IMR-90 (cell line): ENCODE results near the gene EMID1. TPM values are rescaled to one million over a fixed set of nuclear protein-coding genes. Genes with fewer than 3 reads are reported as not detected.

Experiments
- ATAC-seq: fragments of 200-7000 bp; cut with Tn5 transposase; 2 replicates; pipeline ENCODE4 v1.9.1; 2020; ENCODE audit warnings: low read depth, mild to moderate bottlenecking, moderate library complexity
- BruUV-seq: library from RNA; stranded (reverse); fragments of 400-500 nt; replicated peaks from 2 replicates; lab custom pipeline; 2021; lab: Mats Ljungman, UMichigan
- CTCF ChIA-PET: fragments of 300-600 bp; formaldehyde crosslinking; extraction: SDS; loops from one replicate; lab custom pipeline; 2021; ENCODE audit warnings: antibody characterized with exemption; lab: Yijun Ruan, JAX
- POLR2A ChIA-PET: fragments of 300-600 bp; sonication (Branson Sonifier 250); formaldehyde crosslinking; loops from one replicate; lab custom pipeline; 2022; ENCODE audit warnings: antibody characterized with exemption; ENCODE audit not compliant: unreplicated experiment; lab: Charles Lee
- DNase-seq: peaks from one replicate; pipeline ENCODE4 v3.0.0; 2013
- H2AFZ ChIP-seq: replicated peaks from 2 replicates; pipeline ENCODE3; 2013; ENCODE audit warnings: low read length, mild to moderate bottlenecking; ENCODE audit not compliant: poor library complexity
- H2AK5ac ChIP-seq: 2 replicates; pipeline ENCODE4 v1.6.1; 2013; ENCODE audit warnings: low read depth, low read length, inconsistent platforms
- H2AK9ac ChIP-seq: replicated peaks from 2 replicates; pipeline ENCODE3; 2013; ENCODE audit warnings: mild to moderate bottlenecking, low read depth, low read length, moderate library complexity; ENCODE audit not compliant: poor library complexity
- H2BK120ac ChIP-seq: 2 replicates; pipeline ENCODE4 v1.6.1; 2013; ENCODE audit warnings: low read depth, low read length, inconsistent platforms
- H2BK15ac ChIP-seq: 3 replicates; pipeline ENCODE4 v1.6.1; 2013; ENCODE audit warnings: low read depth, low read length, inconsistent platforms
- H2BK20ac ChIP-seq: 2 replicates; pipeline ENCODE4 v1.6.1; 2013; ENCODE audit warnings: low read depth, mild to moderate bottlenecking, inconsistent platforms, low read length, moderate library complexity
- H2BK5ac ChIP-seq: 2 replicates; pipeline ENCODE4 v1.6.1; 2013; ENCODE audit warnings: mild to moderate bottlenecking, low read depth, low read length, inconsistent platforms; ENCODE audit not compliant: poor library complexity, severe bottlenecking
- H3K14ac ChIP-seq: replicated peaks from 2 replicates; pipeline ENCODE4 v1.6.1; 2013; ENCODE audit warnings: low read depth, low read length, inconsistent platforms
- H3K18ac ChIP-seq: 2 replicates; pipeline ENCODE4 v1.6.1; 2013; ENCODE audit warnings: low read depth, low read length, control low read depth
- H3K23ac ChIP-seq: 2 replicates; pipeline ENCODE4 v1.6.1; 2013; ENCODE audit warnings: low read depth, low read length, inconsistent platforms
- H3K27ac ChIP-seq: 2 replicates; pipeline ENCODE4 v1.5.1; 2013; ENCODE audit warnings: mild to moderate bottlenecking, control low read depth, low read length; ENCODE audit not compliant: insufficient read depth
- H3K27me3 ChIP-seq: 2 replicates; pipeline ENCODE4 v1.6.1; 2013; ENCODE audit warnings: low read length; ENCODE audit not compliant: control insufficient read depth, insufficient read depth
- H3K36me3 ChIP-seq: 2 replicates; pipeline ENCODE4 v1.6.1; 2013; ENCODE audit warnings: low read length, mixed read lengths; ENCODE audit not compliant: control insufficient read depth, insufficient read depth
- H3K4ac ChIP-seq: 2 replicates; pipeline ENCODE4 v1.6.1; 2013; ENCODE audit warnings: low read depth, low read length, inconsistent platforms
- H3K4me1 ChIP-seq: 2 replicates; pipeline ENCODE4 v1.6.1; 2013; ENCODE audit warnings: low read length, mixed read lengths; ENCODE audit not compliant: control insufficient read depth, insufficient read depth
- H3K4me2 ChIP-seq: 2 replicates; pipeline ENCODE4 v1.6.1; 2013; ENCODE audit warnings: low read depth, mild to moderate bottlenecking, control low read depth, low read length, moderate library complexity
- H3K4me3 ChIP-seq: 2 replicates; pipeline ENCODE4 v1.5.1; 2013; ENCODE audit warnings: low read depth, mild to moderate bottlenecking, control low read depth, low read length, moderate library complexity; ENCODE audit not compliant: insufficient read depth
- H3K56ac ChIP-seq: 2 replicates; pipeline ENCODE4 v1.6.1; 2013; ENCODE audit warnings: low read length, inconsistent platforms; ENCODE audit not compliant: insufficient read depth; ENCODE audit errors: extremely low read depth
- H3K79me1 ChIP-seq, 2 experiments: 2 replicates each; pipeline ENCODE4 v1.6.1; 2013; ENCODE audit warnings: low read length in 2 of 2, inconsistent platforms in 1 of 2, low read depth in 1 of 2
- H3K9ac ChIP-seq: 2 replicates; pipeline ENCODE4 v1.6.1; 2013; ENCODE audit warnings: low read depth, low read length, control low read depth
- H3K9me1 ChIP-seq: 2 replicates; pipeline ENCODE4 v1.6.1; 2013; ENCODE audit warnings: low read length, inconsistent platforms; ENCODE audit not compliant: insufficient read depth
- H3K9me3 ChIP-seq: 2 replicates; pipeline ENCODE4 v1.6.1; 2013; ENCODE audit warnings: low read length; ENCODE audit not compliant: control insufficient read depth, insufficient read depth
- H4K20me1 ChIP-seq: 2 replicates; pipeline ENCODE4 v1.6.1; 2013; ENCODE audit warnings: low read length, inconsistent platforms; ENCODE audit not compliant: insufficient read depth
- H4K5ac ChIP-seq: 2 replicates; pipeline ENCODE4 v1.6.1; 2013; ENCODE audit warnings: mild to moderate bottlenecking, low read depth, low read length, control low read depth
- H4K8ac ChIP-seq, 2 experiments: 2 replicates each; pipeline ENCODE4 v1.6.1; 2013; ENCODE audit warnings: low read depth in 2 of 2, low read length in 2 of 2, control low read depth in 1 of 2, inconsistent platforms in 1 of 2
- H4K91ac ChIP-seq: 2 replicates; pipeline ENCODE4 v1.6.1; 2013; ENCODE audit warnings: low read depth, low read length, inconsistent platforms; ENCODE audit not compliant: insufficient read depth
- BHLHE40 ChIP-seq: fragments of 150-350 bp; IDR thresholded peaks from 2 replicates; pipeline ENCODE4 v1.6.1; 2016; ENCODE audit warnings: mild to moderate bottlenecking, low read depth, low read length
- CEBPB ChIP-seq: IDR thresholded peaks from 2 replicates; pipeline ENCODE4 v1.6.1; 2012; ENCODE audit warnings: low read depth, low read length, improper control_type of control experiment
- CHD1 ChIP-seq: IDR thresholded peaks from 2 replicates; pipeline ENCODE4 v1.6.1; 2012; ENCODE audit warnings: low read depth, low read length, improper control_type of control experiment
- ELK1 ChIP-seq: fragments of 150-350 bp; IDR thresholded peaks from 2 replicates; pipeline ENCODE4 v1.6.1; 2016; ENCODE audit warnings: low read depth, mild to moderate bottlenecking, low read length, moderate library complexity, borderline replicate concordance
- FOS ChIP-seq: fragments of 150-350 bp; IDR thresholded peaks from 2 replicates; pipeline ENCODE4 v1.6.1; 2016; ENCODE audit warnings: low read depth, low read length
- MAFK ChIP-seq: IDR thresholded peaks from 2 replicates; pipeline ENCODE4 v1.6.1; 2012; ENCODE audit warnings: low read depth, low read length, improper control_type of control experiment
- MAZ ChIP-seq: IDR thresholded peaks from 2 replicates; pipeline ENCODE4 v1.6.1; 2012; ENCODE audit warnings: low read depth, mild to moderate bottlenecking, low read length, improper control_type of control experiment, moderate library complexity, borderline replicate concordance
- MXI1 ChIP-seq: IDR thresholded peaks from 2 replicates; pipeline ENCODE4 v1.6.1; 2012; ENCODE audit warnings: low read depth, mild to moderate bottlenecking, low read length, moderate library complexity, borderline replicate concordance
- NFE2L2 ChIP-seq: fragments of 150-350 bp; IDR thresholded peaks from 2 replicates; pipeline ENCODE4 v1.6.1; 2016; ENCODE audit warnings: low read depth, mild to moderate bottlenecking, low read length
- POLR2A ChIP-seq: IDR thresholded peaks from 2 replicates; pipeline ENCODE4 v1.6.1; 2012; ENCODE audit warnings: mild to moderate bottlenecking, low read depth, low read length
- RAD21 ChIP-seq: IDR thresholded peaks from 2 replicates; pipeline ENCODE4 v1.6.1; 2012; ENCODE audit warnings: low read length, improper control_type of control experiment
- RCOR1 ChIP-seq: IDR thresholded peaks from 2 replicates; pipeline ENCODE4 v1.6.1; 2012; ENCODE audit warnings: mild to moderate bottlenecking, low read length, improper control_type of control experiment; ENCODE audit not compliant: insufficient replicate concordance
- RFX5 ChIP-seq: IDR thresholded peaks from 2 replicates; pipeline ENCODE4 v1.8.0; 2012; ENCODE audit warnings: low read depth, mild to moderate bottlenecking, low read length, moderate library complexity
- SMC3 ChIP-seq: fragments of 150-350 bp; IDR thresholded peaks from 2 replicates; pipeline ENCODE4 v1.6.1; 2016; ENCODE audit warnings: low read depth, mild to moderate bottlenecking, antibody characterized with exemption, low read length, moderate library complexity
- USF2 ChIP-seq: fragments of 150-350 bp; IDR thresholded peaks from 2 replicates; pipeline ENCODE4 v1.6.1; 2017; ENCODE audit warnings: mild to moderate bottlenecking, antibody characterized with exemption, low read length, low read depth
- WGBS, 2 experiments: methylation state at CpG; one replicate each; pipeline versions ENCODE4 v1.1.5 to v1.1.7; 2013; ENCODE audit warnings: missing lambda C conversion rate in 2 of 2; ENCODE audit not compliant: insufficient read length in 1 of 2; ENCODE audit errors: extremely low coverage in 2 of 2; 5-methylcytosine and 5-hydroxymethylcytosine counted together
- dilution Hi-C: fragments of 300-500 bp; cut with HindIII; formaldehyde crosslinking; loops from one replicate; pipeline ENCODE4 v1.14.3; 2018; ENCODE audit warnings: low sequenced_read_pairs; ENCODE audit not compliant: unreplicated experiment
- in situ Hi-C: fragments of 300-500 bp; cut with MboI; formaldehyde crosslinking; loops from 3 replicates; pipeline ENCODE4 v1.14.3; 2019; ENCODE audit warnings: low sequenced_read_pairs, inconsistent platforms, mixed read lengths
- intact Hi-C: fragments of 100-400 bp; cut with micrococcal nuclease; formaldehyde crosslinking; loops from 2 replicates; pipeline ENCODE4 v1.10.0; 2022
- polyA plus RNA-seq, 3 experiments: library from polyadenylated mRNA; depleted of rRNA; stranded (reverse); fragments of >200 nt; gene quantifications; 2 replicates each; pipeline ENCODE4 v1.2.3, GENCODE V29; 2012; ENCODE audit warnings: low replicate concordance in 1 of 3
- total RNA-seq: library from RNA; depleted of rRNA; stranded (reverse); fragments of >200 nt; gene quantifications from 2 replicates; pipeline ENCODE4 v1.2.3, GENCODE V29; 2012
- TF ChIP-seq, protein P1 (sequence below): conservative IDR thresholded peaks from 2 replicates; pipeline ENCODE4 v1.5.1; 2012; ENCODE audit warnings: mild to moderate bottlenecking, low read depth, low read length, improper control_type of control experiment

Gene EMID1
- total and polyA plus RNA-seq, 2 of the 4 experiments (the other 2 are of a cell fraction) = 0.54 to 1.3 TPM

DNA sequence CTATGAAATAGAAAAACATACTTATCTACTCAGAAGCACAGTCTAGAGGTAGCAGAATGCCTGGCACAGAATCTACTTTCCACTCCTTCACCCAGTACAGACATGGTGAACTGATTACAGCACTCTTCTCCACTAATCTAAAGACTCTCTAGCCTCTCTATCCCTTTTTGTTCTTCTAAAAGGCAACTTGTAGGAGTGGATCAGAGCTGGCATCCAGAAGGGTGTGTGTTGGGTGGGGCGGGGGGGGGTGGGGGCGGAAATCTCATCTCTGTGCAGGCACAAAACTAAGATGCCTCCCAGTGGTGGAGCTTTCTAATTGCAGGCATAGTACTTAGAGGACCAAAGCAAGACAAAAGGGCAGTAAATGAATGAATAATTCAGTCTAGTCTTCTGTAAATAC is 11.5 kb upstream of the EMID1 start:
- dilution Hi-C loops (no loop called here), intact Hi-C loops (no loop called here), in situ Hi-C loops (no loop called here)
- no peaks in the 10 kb centered on the region for H3K79me1 ChIP-seq
- H4K91ac ChIP-seq = no peak overlapping the region
- no peak overlapping the region for H3K9ac ChIP-seq
- no peak for TF ChIP-seq CEBPB
- no peak for TF ChIP-seq SMC3
- no peak for TF ChIP-seq USF2
- TF ChIP-seq RFX5 = no peak
- no peak for TF ChIP-seq RCOR1
- TF ChIP-seq BHLHE40 = no peak
- no peak for TF ChIP-seq FOS
- TF ChIP-seq, protein P1, sequence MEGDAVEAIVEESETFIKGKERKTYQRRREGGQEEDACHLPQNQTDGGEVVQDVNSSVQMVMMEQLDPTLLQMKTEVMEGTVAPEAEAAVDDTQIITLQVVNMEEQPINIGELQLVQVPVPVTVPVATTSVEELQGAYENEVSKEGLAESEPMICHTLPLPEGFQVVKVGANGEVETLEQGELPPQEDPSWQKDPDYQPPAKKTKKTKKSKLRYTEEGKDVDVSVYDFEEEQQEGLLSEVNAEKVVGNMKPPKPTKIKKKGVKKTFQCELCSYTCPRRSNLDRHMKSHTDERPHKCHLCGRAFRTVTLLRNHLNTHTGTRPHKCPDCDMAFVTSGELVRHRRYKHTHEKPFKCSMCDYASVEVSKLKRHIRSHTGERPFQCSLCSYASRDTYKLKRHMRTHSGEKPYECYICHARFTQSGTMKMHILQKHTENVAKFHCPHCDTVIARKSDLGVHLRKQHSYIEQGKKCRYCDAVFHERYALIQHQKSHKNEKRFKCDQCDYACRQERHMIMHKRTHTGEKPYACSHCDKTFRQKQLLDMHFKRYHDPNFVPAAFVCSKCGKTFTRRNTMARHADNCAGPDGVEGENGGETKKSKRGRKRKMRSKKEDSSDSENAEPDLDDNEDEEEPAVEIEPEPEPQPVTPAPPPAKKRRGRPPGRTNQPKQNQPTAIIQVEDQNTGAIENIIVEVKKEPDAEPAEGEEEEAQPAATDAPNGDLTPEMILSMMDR = no peak
- TF ChIP-seq MAFK = no peak
- no peak for TF ChIP-seq NFE2L2
- no peak for TF ChIP-seq POLR2A
- no peak for TF ChIP-seq ELK1
- TF ChIP-seq MXI1 = no peak
- TF ChIP-seq CHD1 = no peak
- no peak for TF ChIP-seq RAD21
- no peak for TF ChIP-seq MAZ
- no peak overlapping the region for H2BK5ac ChIP-seq
- peaks cover 7% of the 10 kb centered on the region; the same call in 1 of the 2 replicates for H3K27me3 ChIP-seq
- H3K4me2 ChIP-seq = no peak overlapping the region
- H3K9me3 ChIP-seq = no peaks in the 10 kb centered on the region
- H3K9me1 ChIP-seq = no peaks in the 10 kb centered on the region
- ATAC-seq (no peak), DNase-seq (no peak)
- H2BK15ac ChIP-seq = no peak overlapping the region
- no peak overlapping the region for H2AK9ac ChIP-seq
- no peaks in the 10 kb centered on the region for H3K36me3 ChIP-seq
- H4K20me1 ChIP-seq = no peaks in the 10 kb centered on the region
- no peaks in the 10 kb centered on the region for H3K4me1 ChIP-seq
- ChIA-PET POLR2A (no interaction called here), CTCF (no interaction called here)
- no peak overlapping the region for H3K14ac ChIP-seq
- no TSS peak for BruUV-seq
- H3K27ac ChIP-seq = no peak overlapping the region
- WGBS, 2 experiments = 80% methylated on average over 1 of the region's 2 CpGs; no CpG with 5 or more reads in 1 of the 2 experiments
- H2AK5ac ChIP-seq = no peak overlapping the region
- no peak overlapping the region for H3K56ac ChIP-seq
- no peak overlapping the region for H3K4ac ChIP-seq
- H3K4me3 ChIP-seq = no peak overlapping the region
- no peak overlapping the region for H3K18ac ChIP-seq
- H2BK120ac ChIP-seq = no peak overlapping the region
- H2BK20ac ChIP-seq = no peak overlapping the region
- H4K8ac ChIP-seq = no peak overlapping the region
- H3K23ac ChIP-seq = no peak overlapping the region
- no peak overlapping the region for H2AFZ ChIP-seq
- H4K5ac ChIP-seq = no peak overlapping the region
